Panc1 (cell line): ENCODE measurements around the gene KIF26B. TPM values are rescaled to one million over a fixed set of nuclear protein-coding genes. Genes with fewer than 3 reads are reported as not detected.

Experiments used
- ATAC-seq: fragments of 200-7000 bp; cut with Tn5 transposase; 2 replicates; pipeline ENCODE4 v1.9.1; 2020; ENCODE audit warnings: mild to moderate bottlenecking, moderate library complexity
- BruUV-seq: library from RNA; stranded (reverse); fragments of 400-500 nt; replicated peaks from 2 replicates; lab custom pipeline; 2021; lab: Mats Ljungman, UMichigan
- CTCF ChIA-PET: fragments of 300-600 bp; sonication (Branson Sonifier 250); formaldehyde crosslinking; loops from one replicate; lab custom pipeline; 2022; ENCODE audit warnings: antibody characterized with exemption; lab: Charles Lee
- POLR2A ChIA-PET: fragments of 300-600 bp; sonication (Branson Sonifier 250); formaldehyde crosslinking; loops from one replicate; lab custom pipeline; 2022; ENCODE audit warnings: antibody characterized with exemption; lab: Charles Lee
- DNase-seq: peaks from one replicate; pipeline ENCODE4 v3.0.0-alpha.2; 2010; ENCODE audit warnings: low read depth, low spot score
- H3K27ac ChIP-seq: 2 replicates; pipeline ENCODE4 v1.5.1; 2011; ENCODE audit warnings: mild to moderate bottlenecking, low read length, inconsistent platforms
- H3K27me3 ChIP-seq: fragments of 200-500 bp; sonication (Bioruptor generic); 2 replicates; pipeline ENCODE4 v1.6.0; 2014; ENCODE audit warnings: low read length, inconsistent platforms; ENCODE audit not compliant: control insufficient read depth, insufficient read depth
- H3K36me3 ChIP-seq: fragments of 200-500 bp; sonication (Bioruptor generic); 2 replicates; pipeline ENCODE4 v1.5.1; 2014; ENCODE audit warnings: inconsistent platforms, mild to moderate bottlenecking, low read length, moderate library complexity; ENCODE audit not compliant: control insufficient read depth, insufficient read depth
- H3K4me1 ChIP-seq: 2 replicates; pipeline ENCODE4 v1.5.1; 2011; ENCODE audit warnings: inconsistent platforms, mild to moderate bottlenecking, low read length, moderate library complexity; ENCODE audit not compliant: control insufficient read depth, insufficient read depth
- H3K4me3 ChIP-seq, 2 experiments: 2 replicates each; pipeline ENCODE4 v1.5.1; 2011 to 2012; ENCODE audit warnings: low read depth in 2 of 2, low read length in 2 of 2, mild to moderate bottlenecking in 2 of 2, inconsistent platforms in 1 of 2, moderate library complexity in 1 of 2
- H3K9me3 ChIP-seq: fragments of 200-500 bp; sonication (Bioruptor generic); 2 replicates; pipeline ENCODE4 v1.5.1; 2014; ENCODE audit warnings: low read depth, mild to moderate bottlenecking, inconsistent platforms, low read length, moderate library complexity; ENCODE audit not compliant: control insufficient read depth, insufficient read depth
- CTCF ChIP-seq: fragments of 450-650 bp; IDR thresholded peaks from 2 replicates; pipeline ENCODE4 v1.5.1; 2017; ENCODE audit warnings: mild to moderate bottlenecking
- POLR2AphosphoS5 ChIP-seq: IDR thresholded peaks from 2 replicates; pipeline ENCODE4 v1.6.1; 2012; ENCODE audit warnings: mild to moderate bottlenecking, low read depth, low read length, moderate library complexity
- REST ChIP-seq, 2 experiments: IDR thresholded peaks; 2 replicates each; pipeline ENCODE4 v1.6.1; 2011 to 2012; ENCODE audit warnings: low read depth in 2 of 2, control low read depth in 1 of 2, low read length in 1 of 2, mild to moderate bottlenecking in 1 of 2, moderate library complexity in 1 of 2; ENCODE audit not compliant: insufficient read depth in 1 of 2
- SIN3A ChIP-seq: IDR thresholded peaks from 2 replicates; pipeline ENCODE4 v1.6.1; 2012; ENCODE audit warnings: low read depth, mild to moderate bottlenecking, low read length, moderate library complexity, borderline replicate concordance; ENCODE audit not compliant: insufficient read depth
- TCF7L2 ChIP-seq: IDR thresholded peaks from 2 replicates; pipeline ENCODE4 v1.6.1; 2011; ENCODE audit warnings: mild to moderate bottlenecking, low read depth, low read length, inconsistent platforms
- in situ Hi-C: cut with HindIII; loops from 2 replicates; pipeline ENCODE4 v1.10.0; 2016; ENCODE audit warnings: low sequenced_read_pairs, low pct_unique_long_range_greater_than_20kb
- intact Hi-C: fragments of 100-400 bp; cut with micrococcal nuclease; formaldehyde crosslinking; loops from one replicate; pipeline ENCODE4 v1.10.0; 2022; ENCODE audit not compliant: unreplicated experiment
- total RNA-seq: library from RNA; stranded (reverse); gene quantifications from one replicate; pipeline ENCODE4 v1.2.1, GENCODE V29; 2021; ENCODE audit not compliant: unreplicated experiment

KIF26B gene
- total RNA-seq, 1 experiment from 2014 or later, result 0.33 TPM

GRCh38 chr1:245484176-245484575 lies 329.4 kb downstream of the KIF26B start:
- ChIA-PET CTCF (no interaction called here), POLR2A (no interaction called here)
- intact Hi-C loops, result no loop called here
- H3K9me3 ChIP-seq, result no peaks in the 10 kb centered on the region
- H3K27me3 ChIP-seq, result no peaks in the 10 kb centered on the region; the same call in 1 of the 2 replicates
- no peak overlapping the region for H3K27ac ChIP-seq
- ATAC-seq (no peak), DNase-seq (no peak)
- no peaks in the 10 kb centered on the region for H3K36me3 ChIP-seq
- TF ChIP-seq REST (IDR thresholded peaks at IDR 0.05; ENCODE audit: insufficient read depth in 1 of 2, low read depth in 2 of 2, low read length in 1 of 2) (no peak), TCF7L2 (no peak), CTCF (no peak), SIN3A (no peak), POLR2AphosphoS5 (no peak)
- no peaks in the 10 kb centered on the region for H3K4me1 ChIP-seq
- no peak overlapping the region for H3K4me3 ChIP-seq
- in situ Hi-C loops, result no loop called here
- BruUV-seq, result no TSS peak

GRCh38 chr1:245485996-245486395 lies 331.2 kb downstream of the KIF26B start:
- H3K9me3 ChIP-seq, result no peaks in the 10 kb centered on the region
- DNase-seq (no peak), ATAC-seq (no peak)
- H3K27me3 ChIP-seq, result no peaks in the 10 kb centered on the region; the same call in 1 of the 2 replicates
- in situ Hi-C loops (no loop called here), intact Hi-C loops (no loop called here)
- TF ChIP-seq TCF7L2 (no peak), CTCF (no peak), SIN3A (no peak), POLR2AphosphoS5 (no peak), REST (IDR thresholded peaks at IDR 0.05; ENCODE audit: insufficient read depth in 1 of 2, low read depth in 2 of 2, low read length in 1 of 2) (no peak)
- H3K27ac ChIP-seq, result no peak overlapping the region
- ChIA-PET POLR2A (no interaction called here), CTCF (no interaction called here)
- no peaks in the 10 kb centered on the region for H3K36me3 ChIP-seq
- no TSS peak for BruUV-seq
- H3K4me3 ChIP-seq, result no peak overlapping the region
- no peaks in the 10 kb centered on the region for H3K4me1 ChIP-seq
